ENCODE measurements around the gene FOXP1.

Gene FOXP1

GRCh38 chr3:71432044-71432975 lies 151.2 kb downstream of the FOXP1 start:
- H3K4me3 ChIP-seq (ENCODE audit: low read length) = no peak overlapping the region
- DNase-seq (ENCODE audit: low read depth) = no peak
- TF ChIP-seq CTCF (IDR thresholded peaks at IDR 0.05; ENCODE audit: insufficient read depth, low read depth, low read length, missing control alignments) = no peak

GRCh38 chr3:71430941-71431552 lies 152.5 kb downstream of the FOXP1 start:
- DNase-seq (ENCODE audit: low read depth) = peak; percentile 84
- no peak for TF ChIP-seq CTCF (IDR thresholded peaks at IDR 0.05; ENCODE audit: insufficient read depth, low read depth, low read length, missing control alignments)
- no peak overlapping the region for H3K4me3 ChIP-seq (ENCODE audit: low read length)

- DNase-seq (ENCODE audit: low read depth) = no peak
- H3K4me3 ChIP-seq (ENCODE audit: low read length) = no peak overlapping the region
- no peak for TF ChIP-seq CTCF (IDR thresholded peaks at IDR 0.05; ENCODE audit: insufficient read depth, low read depth, low read length, missing control alignments)
These were observed 153.9 kb downstream of the FOXP1 start for GRCh38 chr3:71429597-71429988.

- peak; percentile 94 for DNase-seq (ENCODE audit: low read depth)
- no peak for TF ChIP-seq CTCF (IDR thresholded peaks at IDR 0.05; ENCODE audit: insufficient read depth, low read depth, low read length, missing control alignments)
- no peak overlapping the region for H3K4me3 ChIP-seq (ENCODE audit: low read length)
These were observed 154.5 kb downstream of the FOXP1 start for GRCh38 chr3:71428841-71429596.

GRCh38 chr3:71425491-71426071 lies 157.9 kb downstream of the FOXP1 start:
- H3K4me3 ChIP-seq (ENCODE audit: low read length) = no peak overlapping the region
- DNase-seq (ENCODE audit: low read depth) = peak; percentile 66
- no peak for TF ChIP-seq CTCF (IDR thresholded peaks at IDR 0.05; ENCODE audit: insufficient read depth, low read depth, low read length, missing control alignments)

- no peak overlapping the region for H3K4me3 ChIP-seq (ENCODE audit: low read length)
- TF ChIP-seq CTCF (IDR thresholded peaks at IDR 0.05; ENCODE audit: insufficient read depth, low read depth, low read length, missing control alignments) = peak; percentile 48
- DNase-seq (ENCODE audit: low read depth) = peak; percentile 99
These were observed 160.2 kb downstream of the FOXP1 start for GRCh38 chr3:71423151-71423906.

Measured in epithelial cell of esophagus (primary cell).